PC-3 (cell line): ENCODE measurements around the gene SUPT16H. TPM values are rescaled to one million over a fixed set of nuclear protein-coding genes. Genes with fewer than 3 reads are reported as not detected.

Experiments
- ATAC-seq: fragments of 200-7000 bp; cut with Tn5 transposase; 2 replicates; pipeline ENCODE4 v1.9.1; 2020; ENCODE audit warnings: mild to moderate bottlenecking, moderate library complexity
- BruUV-seq: library from RNA; stranded (reverse); fragments of 400-500 nt; replicated peaks from 2 replicates; lab custom pipeline; 2021; lab: Mats Ljungman, UMichigan
- CTCF ChIA-PET: fragments of 300-600 bp; sonication (Branson Sonifier 250); formaldehyde crosslinking; loops from one replicate; lab custom pipeline; 2022; ENCODE audit warnings: antibody characterized with exemption; lab: Charles Lee
- POLR2A ChIA-PET: fragments of 300-600 bp; sonication (Branson Sonifier 250); formaldehyde crosslinking; loops from one replicate; lab custom pipeline; 2022; ENCODE audit warnings: antibody characterized with exemption; ENCODE audit not compliant: unreplicated experiment; lab: Charles Lee
- DNase-seq: peaks from one replicate; pipeline ENCODE4 v3.0.0-alpha.2; 2015
- H2AFZ ChIP-seq: fragments of 300-600 bp; sonication (generic); 2 replicates; pipeline ENCODE4 v1.6.0; 2016; ENCODE audit warnings: antibody characterized with exemption, low read length
- H3F3A ChIP-seq: fragments of 300-600 bp; sonication (generic); one replicate; pipeline ENCODE4 v1.6.0; 2017; ENCODE audit warnings: antibody characterized with exemption, low read length, control low read depth, mild to moderate bottlenecking; ENCODE audit not compliant: unreplicated experiment
- H3K27ac ChIP-seq: fragments of 300-600 bp; sonication (generic); 2 replicates; pipeline ENCODE4 v1.5.1; 2016; ENCODE audit warnings: mild to moderate bottlenecking, low read length
- H3K27me3 ChIP-seq: fragments of 300-600 bp; sonication (generic); 2 replicates; pipeline ENCODE4 v1.6.1; 2016; ENCODE audit warnings: low read length, mixed read lengths
- H3K36me3 ChIP-seq: fragments of 300-600 bp; sonication (generic); 2 replicates; pipeline ENCODE4 v1.6.1; 2016; ENCODE audit warnings: low read depth, mixed run types, low read length, mixed read lengths
- H3K4me1 ChIP-seq: fragments of 300-600 bp; sonication (generic); 2 replicates; pipeline ENCODE4 v1.5.1; 2016; ENCODE audit warnings: low read length; ENCODE audit not compliant: insufficient read depth
- H3K4me2 ChIP-seq: fragments of 300-600 bp; sonication (generic); 2 replicates; pipeline ENCODE4 v1.6.0; 2016; ENCODE audit warnings: low read length
- H3K4me3 ChIP-seq: fragments of 300-600 bp; sonication (generic); 2 replicates; pipeline ENCODE4 v1.5.1; 2016; ENCODE audit warnings: mild to moderate bottlenecking, low read length, mixed read lengths
- H3K79me2 ChIP-seq: fragments of 300-600 bp; sonication (generic); 2 replicates; pipeline ENCODE4 v1.6.1; 2017; ENCODE audit warnings: low read length, mixed read lengths
- H3K9ac ChIP-seq: fragments of 300-600 bp; sonication (generic); 2 replicates; pipeline ENCODE4 v1.6.0; 2016; ENCODE audit warnings: mild to moderate bottlenecking, low read length
- H3K9me2 ChIP-seq: fragments of 300-600 bp; sonication (generic); replicated peaks from 2 replicates; pipeline ENCODE4 v1.6.1; 2016; ENCODE audit warnings: mixed run types, low read length, mixed read lengths
- H3K9me3 ChIP-seq: fragments of 300-600 bp; sonication (generic); 2 replicates; pipeline ENCODE4 v1.6.1; 2016; ENCODE audit warnings: low read length, mixed read lengths
- H4K20me1 ChIP-seq: fragments of 300-600 bp; sonication (generic); 2 replicates; pipeline ENCODE4 v1.6.1; 2016; ENCODE audit warnings: low read length, mixed read lengths
- CTCF ChIP-seq: fragments of 300-600 bp; sonication (generic); conservative IDR thresholded peaks from 2 replicates; pipeline ENCODE4 v1.5.1; 2017; ENCODE audit warnings: antibody characterized with exemption, low read depth, mild to moderate bottlenecking, low read length
- EZH2 ChIP-seq: fragments of 300-600 bp; sonication (generic); IDR thresholded peaks from one replicate; pipeline ENCODE4 v1.6.1; 2017; ENCODE audit warnings: antibody characterized with exemption, mild to moderate bottlenecking, low read length; ENCODE audit not compliant: unreplicated experiment
- EZH2phosphoT487 ChIP-seq: fragments of 300-600 bp; sonication (generic); IDR thresholded peaks from 2 replicates; pipeline ENCODE4 v1.6.1; 2018; ENCODE audit warnings: mild to moderate bottlenecking, antibody characterized with exemption, low read length, borderline replicate concordance
- intact Hi-C: fragments of 100-400 bp; cut with micrococcal nuclease; formaldehyde crosslinking; loops from 2 replicates; pipeline ENCODE4 v1.9.0; 2023
- total RNA-seq: library from RNA; depleted of rRNA; stranded (reverse); fragments of >200 nt; gene quantifications from 2 replicates; pipeline ENCODE4 v1.2.3, GENCODE V29; 2014

Gene SUPT16H
- total RNA-seq, 1 experiment from 2014 or later = 92.6 TPM

- Histone ChIP-seq H3K4me3 (no peak overlapping the region), H3K27ac (no peak overlapping the region), H4K20me1 (no peaks in the 10 kb centered on the region), H3K79me2 (no peaks in the 10 kb centered on the region), H3K4me1 (no peaks in the 10 kb centered on the region), H3F3A (no peaks in the 10 kb centered on the region), H2AFZ (no peak overlapping the region), H3K36me3 (peaks cover 86% of the 10 kb centered on the region), H3K27me3 (no peaks in the 10 kb centered on the region), H3K9me3 (no peaks in the 10 kb centered on the region), H3K9ac (no peak overlapping the region), H3K9me2 (no peaks in the 10 kb centered on the region), H3K4me2 (no peak overlapping the region)
- intact Hi-C loops = loop anchor here (5.0 kb wide), 1 partner anchor 157 kb away; no protein-coding TSS in a partner anchor
- ATAC-seq (no peak), DNase-seq (no peak)
- CTCF ChIA-PET = no interaction called here
- no TSS peak for BruUV-seq
- no peak for TF ChIP-seq EZH2
- no peak for TF ChIP-seq EZH2phosphoT487
- TF ChIP-seq CTCF = no peak
- POLR2A ChIA-PET = no interaction called here
Measured at GRCh38 chr14:21398901-21399300, 15.1 kb upstream of the SUPT16H start.

GRCh38 chr14:21395450-21395849, 11.6 kb upstream of the SUPT16H start:
- H3K4me3 ChIP-seq = no peak overlapping the region
- H3K27ac ChIP-seq = no peak overlapping the region
- intact Hi-C loops = loop anchor here (5.0 kb wide), 1 partner anchor 153 kb away; no protein-coding TSS in a partner anchor
- no peaks in the 10 kb centered on the region for H3K9me3 ChIP-seq
- H3K36me3 ChIP-seq = peaks cover 86% of the 10 kb centered on the region
- BruUV-seq = no TSS peak
- no peaks in the 10 kb centered on the region for H3K4me1 ChIP-seq
- ATAC-seq = no peak
- no peaks in the 10 kb centered on the region for H3K79me2 ChIP-seq
- no peaks in the 10 kb centered on the region for H3K27me3 ChIP-seq
- no peak overlapping the region for H3K9ac ChIP-seq
- H3F3A ChIP-seq = no peaks in the 10 kb centered on the region
- H4K20me1 ChIP-seq = no peaks in the 10 kb centered on the region
- no peak overlapping the region for H3K4me2 ChIP-seq
- ChIA-PET CTCF (no interaction called here), POLR2A (no interaction called here)
- no peaks in the 10 kb centered on the region for H3K9me2 ChIP-seq
- no peak overlapping the region for H2AFZ ChIP-seq
- TF ChIP-seq CTCF (peak; percentile 49; the same call in 1 of the 2 replicates), EZH2phosphoT487 (no peak)
- peak; percentile 28 for DNase-seq

GRCh38 chr14:21385188-21385904, 1.5 kb upstream of the SUPT16H start:
- no peaks in the 10 kb centered on the region for H3K27me3 ChIP-seq
- no TSS peak for BruUV-seq
- peaks cover 15% of the 10 kb centered on the region for H4K20me1 ChIP-seq
- H3K4me2 ChIP-seq = no peak overlapping the region; the same call in 1 of the 2 replicates
- H3K27ac ChIP-seq = no peak overlapping the region
- peaks cover 20% of the 10 kb centered on the region; the same call in 1 of the 2 replicates for H3K36me3 ChIP-seq
- H3K4me1 ChIP-seq = peaks cover 14% of the 10 kb centered on the region
- TF ChIP-seq EZH2 = no peak
- TF ChIP-seq CTCF = no peak
- no peak for TF ChIP-seq EZH2phosphoT487
- intact Hi-C loops = loop anchor here (2.0 to 10.0 kb wide), 2 partner anchors 91 to 121 kb away; partner anchors contain the start of genes HNRNPC, RAB2B and TOX4
- CTCF ChIA-PET = no interaction called here
- H3K9me2 ChIP-seq = no peaks in the 10 kb centered on the region
- H3K9me3 ChIP-seq = no peaks in the 10 kb centered on the region
- DNase-seq (no peak), ATAC-seq (no peak)
- POLR2A ChIA-PET = no interaction called here
- H3F3A ChIP-seq = no peaks in the 10 kb centered on the region
- no peak overlapping the region for H3K4me3 ChIP-seq
- no peak overlapping the region for H2AFZ ChIP-seq
- H3K9ac ChIP-seq = no peak overlapping the region
- H3K79me2 ChIP-seq = peaks cover 35% of the 10 kb centered on the region
